ENCODE measurements around the gene CAMTA1. TPM values are rescaled to one million over a fixed set of nuclear protein-coding genes. Genes with fewer than 3 reads are reported as not detected.

CAMTA1 gene
- total RNA-seq, 5 donors from 2014 or later (not counting 1 experiment from before 2014, with no cell fraction given), result 29.7 to 37.4 (median 34.6) TPM

- H3K27ac Mint-ChIP-seq, result no peak overlapping the region
- H3K27me3 ChIP-seq (replicated peaks in 1 of 2; ENCODE audit: control insufficient read depth in 2 of 2, extremely low read depth in 1 of 2, insufficient read depth in 2 of 2, low read length in 1 of 2), result peaks cover 0 to 8% of the 10 kb centered on the region in 2 experiments
- H3K27ac ChIP-seq (ENCODE audit: low read length), result no peak overlapping the region
- ChIA-PET POLR2A (no interaction called here), CTCF (interaction anchor here in 1 of 2 donors (0.6 kb wide), 1 partner anchor 1204 kb away, joined by 4 read pairs; no protein-coding TSS in a partner anchor)
- no peaks in the 10 kb centered on the region for H3K4me1 ChIP-seq (ENCODE audit: control insufficient read depth in 1 of 2, extremely low read depth in 1 of 2, insufficient read depth in 2 of 2, low read length in 2 of 2)
- no peaks in the 10 kb centered on the region for H3K36me3 ChIP-seq (ENCODE audit: control insufficient read depth in 2 of 2, extremely low read depth in 1 of 2, insufficient read depth in 1 of 2, low read length in 1 of 2)
- DNase-seq, result no peak
- no peak overlapping the region for H3K4me3 ChIP-seq (ENCODE audit: control insufficient read depth in 1 of 2, extremely low read depth in 1 of 2, low read length in 1 of 2)
- WGBS (ENCODE audit: insufficient coverage), result 100% methylated on average over 2 of the region's 2 CpGs
- no peaks in the 10 kb centered on the region for H3K36me3 Mint-ChIP-seq
- H3K9me3 Mint-ChIP-seq, result peaks cover 0 to under 1% (median 0%) of the 10 kb centered on the region in 3 donors
- no peak for ATAC-seq (replicated peaks in 1 of 4)
- H3K4me1 Mint-ChIP-seq, result peaks cover 0 to 5% (median 0%) of the 10 kb centered on the region in 3 donors
- H3K27me3 Mint-ChIP-seq, result peaks cover 26 to 27% of the 10 kb centered on the region in 2 donors
- no peak overlapping the region for H3K4me3 Mint-ChIP-seq
- no peaks in the 10 kb centered on the region for H3K9me3 ChIP-seq
These were observed 532.6 kb downstream of the CAMTA1 start for GRCh38 chr1:7317888-7318287.

GRCh38 chr1:7319196-7319595 lies 533.9 kb downstream of the CAMTA1 start:
- no peaks in the 10 kb centered on the region for H3K9me3 ChIP-seq
- no peak overlapping the region for H3K27ac ChIP-seq (ENCODE audit: low read length)
- Mint-ChIP-seq H3K4me3 (no peak overlapping the region), H3K27me3 (peaks cover 21 to 32% of the 10 kb centered on the region in 2 donors), H3K27ac (no peak overlapping the region), H3K9me3 (no peaks in the 10 kb centered on the region), H3K4me1 (peaks cover 0 to 5% (median 0%) of the 10 kb centered on the region in 3 donors), H3K36me3 (no peaks in the 10 kb centered on the region)
- ChIA-PET CTCF (no interaction called here), POLR2A (interaction anchor here in 1 of 2 donors (0.7 kb wide), 1 partner anchor 170 kb away, joined by 3 read pairs; no protein-coding TSS in a partner anchor)
- ATAC-seq (replicated peaks in 1 of 4) (no peak), DNase-seq (no peak)
- no peaks in the 10 kb centered on the region for H3K4me1 ChIP-seq (ENCODE audit: control insufficient read depth in 1 of 2, extremely low read depth in 1 of 2, insufficient read depth in 2 of 2, low read length in 2 of 2)
- H3K27me3 ChIP-seq (replicated peaks in 1 of 2; ENCODE audit: control insufficient read depth in 2 of 2, extremely low read depth in 1 of 2, insufficient read depth in 2 of 2, low read length in 1 of 2), result peaks cover 0 to 3% of the 10 kb centered on the region in 2 experiments
- no peaks in the 10 kb centered on the region for H3K36me3 ChIP-seq (ENCODE audit: control insufficient read depth in 2 of 2, extremely low read depth in 1 of 2, insufficient read depth in 1 of 2, low read length in 1 of 2)
- 91% methylated on average over 1 of the region's 5 CpGs for WGBS (ENCODE audit: insufficient coverage)
- no peak overlapping the region for H3K4me3 ChIP-seq (ENCODE audit: control insufficient read depth in 1 of 2, extremely low read depth in 1 of 2, low read length in 1 of 2)

- Mint-ChIP-seq H3K27me3 (peaks cover 26 to 37% of the 10 kb centered on the region in 2 donors), H3K36me3 (no peaks in the 10 kb centered on the region), H3K27ac (no peak overlapping the region), H3K4me3 (no peak overlapping the region), H3K4me1 (peaks cover 0 to 5% (median 0%) of the 10 kb centered on the region in 3 donors), H3K9me3 (no peaks in the 10 kb centered on the region)
- DNase-seq, result no peak
- Histone ChIP-seq H3K4me3 (ENCODE audit: control insufficient read depth in 1 of 2, extremely low read depth in 1 of 2, low read length in 1 of 2) (no peak overlapping the region), H3K36me3 (ENCODE audit: control insufficient read depth in 2 of 2, extremely low read depth in 1 of 2, insufficient read depth in 1 of 2, low read length in 1 of 2) (no peaks in the 10 kb centered on the region), H3K9me3 (no peaks in the 10 kb centered on the region), H3K27ac (ENCODE audit: low read length) (no peak overlapping the region), H3K4me1 (ENCODE audit: control insufficient read depth in 1 of 2, extremely low read depth in 1 of 2, insufficient read depth in 2 of 2, low read length in 2 of 2) (no peaks in the 10 kb centered on the region), H3K27me3 (replicated peaks in 1 of 2; ENCODE audit: control insufficient read depth in 2 of 2, extremely low read depth in 1 of 2, insufficient read depth in 2 of 2, low read length in 1 of 2) (peaks cover 0 to 3% of the 10 kb centered on the region in 2 experiments)
- no peak for ATAC-seq (replicated peaks in 1 of 4)
- ChIA-PET CTCF (no interaction called here), POLR2A (no interaction called here)
These were observed 535.4 kb downstream of the CAMTA1 start for GRCh38 chr1:7320661-7321060.

GRCh38 chr1:7322283-7322785 lies 537.1 kb downstream of the CAMTA1 start:
- POLR2A ChIA-PET, result no interaction called here
- no peak overlapping the region for H3K4me3 ChIP-seq (ENCODE audit: control insufficient read depth in 1 of 2, extremely low read depth in 1 of 2, low read length in 1 of 2)
- Mint-ChIP-seq H3K9me3 (peaks cover 3 to 9% (median 5%) of the 10 kb centered on the region in 3 donors), H3K36me3 (no peaks in the 10 kb centered on the region), H3K4me1 (no peaks in the 10 kb centered on the region), H3K4me3 (no peak overlapping the region), H3K27me3 (peaks cover 16 to 22% of the 10 kb centered on the region in 2 donors), H3K27ac (no peak overlapping the region)
- CTCF ChIA-PET, result no interaction called here
- peaks cover 0 to 3% of the 10 kb centered on the region in 2 experiments for H3K27me3 ChIP-seq (replicated peaks in 1 of 2; ENCODE audit: control insufficient read depth in 2 of 2, extremely low read depth in 1 of 2, insufficient read depth in 2 of 2, low read length in 1 of 2)
- H3K36me3 ChIP-seq (ENCODE audit: control insufficient read depth in 2 of 2, extremely low read depth in 1 of 2, insufficient read depth in 1 of 2, low read length in 1 of 2), result no peaks in the 10 kb centered on the region
- no peaks in the 10 kb centered on the region for H3K9me3 ChIP-seq
- WGBS (ENCODE audit: insufficient coverage), result 100% methylated on average over 1 of the region's 2 CpGs
- ATAC-seq (replicated peaks in 1 of 4) (no peak), DNase-seq (no peak)
- no peaks in the 10 kb centered on the region for H3K4me1 ChIP-seq (ENCODE audit: control insufficient read depth in 1 of 2, extremely low read depth in 1 of 2, insufficient read depth in 2 of 2, low read length in 2 of 2)
- H3K27ac ChIP-seq (ENCODE audit: low read length), result no peak overlapping the region

- Histone ChIP-seq H3K4me1 (ENCODE audit: control insufficient read depth in 1 of 2, extremely low read depth in 1 of 2, insufficient read depth in 2 of 2, low read length in 2 of 2) (no peaks in the 10 kb centered on the region), H3K4me3 (ENCODE audit: control insufficient read depth in 1 of 2, extremely low read depth in 1 of 2, low read length in 1 of 2) (no peak overlapping the region), H3K27me3 (replicated peaks in 1 of 2; ENCODE audit: control insufficient read depth in 2 of 2, extremely low read depth in 1 of 2, insufficient read depth in 2 of 2, low read length in 1 of 2) (peaks cover 0 to 3% of the 10 kb centered on the region in 2 experiments), H3K9me3 (no peaks in the 10 kb centered on the region), H3K27ac (ENCODE audit: low read length) (no peak overlapping the region), H3K36me3 (ENCODE audit: control insufficient read depth in 2 of 2, extremely low read depth in 1 of 2, insufficient read depth in 1 of 2, low read length in 1 of 2) (no peaks in the 10 kb centered on the region)
- POLR2A ChIA-PET, result no interaction called here
- WGBS (ENCODE audit: insufficient coverage), result no CpG with 5 or more reads among the region's 1 CpG
- DNase-seq (no peak), ATAC-seq (replicated peaks in 1 of 4) (no peak)
- H3K4me3 Mint-ChIP-seq, result no peak overlapping the region
- H3K9me3 Mint-ChIP-seq, result peaks cover 3 to 14% (median 8%) of the 10 kb centered on the region in 3 donors
- H3K4me1 Mint-ChIP-seq, result no peaks in the 10 kb centered on the region
- no peaks in the 10 kb centered on the region for H3K36me3 Mint-ChIP-seq
- CTCF ChIA-PET, result no interaction called here
- H3K27me3 Mint-ChIP-seq, result peaks cover 16 to 21% of the 10 kb centered on the region in 2 donors
- H3K27ac Mint-ChIP-seq, result no peak overlapping the region
These were observed 537.7 kb downstream of the CAMTA1 start for GRCh38 chr1:7322912-7323311.

GRCh38 chr1:7325254-7325653 lies 540.0 kb downstream of the CAMTA1 start:
- H3K27me3 ChIP-seq (replicated peaks in 1 of 2; ENCODE audit: control insufficient read depth in 2 of 2, extremely low read depth in 1 of 2, insufficient read depth in 2 of 2, low read length in 1 of 2), result peaks cover 0 to 8% of the 10 kb centered on the region in 2 experiments
- CTCF ChIA-PET, result no interaction called here
- DNase-seq (no peak), ATAC-seq (replicated peaks in 1 of 4) (no peak)
- peaks cover 18 to 21% of the 10 kb centered on the region in 2 donors for H3K27me3 Mint-ChIP-seq
- no peaks in the 10 kb centered on the region for H3K36me3 ChIP-seq (ENCODE audit: control insufficient read depth in 2 of 2, extremely low read depth in 1 of 2, insufficient read depth in 1 of 2, low read length in 1 of 2)
- POLR2A ChIA-PET, result no interaction called here
- no peak overlapping the region for H3K27ac ChIP-seq (ENCODE audit: low read length)
- 75% methylated on average over 3 of the region's 3 CpGs for WGBS (ENCODE audit: insufficient coverage)
- no peak overlapping the region for H3K27ac Mint-ChIP-seq
- peaks cover 3 to 23% (median 10%) of the 10 kb centered on the region in 3 donors for H3K9me3 Mint-ChIP-seq
- H3K4me3 ChIP-seq (ENCODE audit: control insufficient read depth in 1 of 2, extremely low read depth in 1 of 2, low read length in 1 of 2), result no peak overlapping the region
- no peaks in the 10 kb centered on the region for H3K4me1 Mint-ChIP-seq
- H3K4me1 ChIP-seq (ENCODE audit: control insufficient read depth in 1 of 2, extremely low read depth in 1 of 2, insufficient read depth in 2 of 2, low read length in 2 of 2), result no peaks in the 10 kb centered on the region
- no peaks in the 10 kb centered on the region for H3K36me3 Mint-ChIP-seq
- H3K9me3 ChIP-seq, result no peaks in the 10 kb centered on the region
- no peak overlapping the region for H3K4me3 Mint-ChIP-seq

Measured in T-cell (primary cell).